Neural progenitor cell (in vitro differentiated cells): Measurements from ENCODE around the gene OR10H5. TPM values are rescaled to one million over a fixed set of nuclear protein-coding genes. Genes with fewer than 3 reads are reported as not detected.
"Not testable (repeated sequence)": the region's sequence is repeated elsewhere in the genome, so short reads cannot be mapped to it uniquely, and the experiment has no call there.

Experiments
- DNase-seq: peaks from one replicate; pipeline ENCODE4 v3.0.0-alpha.2; 2016; ENCODE audit warnings: low spot score
- H2AFZ ChIP-seq: fragments of 200-600 bp; sonication (generic); replicated peaks from 2 replicates; pipeline ENCODE4 v1.6.1; 2016; ENCODE audit warnings: antibody characterized with exemption
- H3F3A ChIP-seq: fragments of 200-600 bp; sonication (generic); 2 replicates; pipeline ENCODE4 v1.6.1; 2016; ENCODE audit warnings: antibody characterized with exemption, low read depth
- H3K27ac ChIP-seq: fragments of 200-600 bp; sonication (generic); 2 replicates; pipeline ENCODE4 v1.5.1; 2016; ENCODE audit warnings: mild to moderate bottlenecking
- H3K27me3 ChIP-seq: fragments of 200-600 bp; sonication (generic); 2 replicates; pipeline ENCODE4 v1.6.1; 2016; ENCODE audit warnings: mild to moderate bottlenecking, moderate library complexity
- H3K36me3 ChIP-seq: fragments of 200-600 bp; sonication (generic); 2 replicates; pipeline ENCODE4 v1.5.1; 2016
- H3K4me1 ChIP-seq: fragments of 200-600 bp; sonication (generic); 2 replicates; pipeline ENCODE4 v1.6.1; 2016; ENCODE audit warnings: mixed run types
- H3K4me2 ChIP-seq: fragments of 200-600 bp; sonication (generic); 2 replicates; pipeline ENCODE4 v1.6.1; 2016
- H3K4me3 ChIP-seq: fragments of 200-600 bp; sonication (generic); 2 replicates; pipeline ENCODE4 v1.5.1; 2016
- H3K79me2 ChIP-seq: fragments of 200-600 bp; sonication (generic); 2 replicates; pipeline ENCODE4 v1.6.1; 2016; ENCODE audit warnings: low read depth
- H3K9ac ChIP-seq: fragments of 200-600 bp; sonication (generic); 2 replicates; pipeline ENCODE4 v1.6.1; 2016
- H3K9me3 ChIP-seq: fragments of 200-600 bp; sonication (generic); 2 replicates; pipeline ENCODE4 v1.5.1; 2016; ENCODE audit warnings: low read depth
- H4K20me1 ChIP-seq: fragments of 200-600 bp; sonication (generic); 2 replicates; pipeline ENCODE4 v1.6.1; 2016; ENCODE audit warnings: low read depth
- H3K27ac Mint-ChIP-seq: 3 replicates; pipeline ENCODE4 v1.8.0; 2021; ENCODE audit warnings: mixed read lengths
- H3K27me3 Mint-ChIP-seq: 2 replicates; pipeline ENCODE4 v1.8.0; 2022; ENCODE audit warnings: low read depth, mild to moderate bottlenecking, inconsistent platforms, moderate library complexity, mixed read lengths; ENCODE audit not compliant: insufficient read depth
- H3K36me3 Mint-ChIP-seq: 3 replicates; pipeline ENCODE4 v1.8.0; 2021; ENCODE audit warnings: mixed read lengths
- H3K4me1 Mint-ChIP-seq: 3 replicates; pipeline ENCODE4 v1.8.0; 2021; ENCODE audit warnings: mixed read lengths
- H3K4me3 Mint-ChIP-seq: 3 replicates; pipeline ENCODE4 v1.8.0; 2021; ENCODE audit warnings: mild to moderate bottlenecking, moderate library complexity, mixed read lengths
- H3K9me3 Mint-ChIP-seq: 3 replicates; pipeline ENCODE4 v1.8.0; 2020; ENCODE audit warnings: mixed read lengths
- CTCF ChIP-seq: fragments of 200-600 bp; sonication (generic); IDR thresholded peaks from 2 replicates; pipeline ENCODE4 v1.5.1; 2017; ENCODE audit warnings: antibody characterized with exemption, mild to moderate bottlenecking
- EZH2 ChIP-seq: fragments of 200-600 bp; sonication (generic); IDR thresholded peaks from 2 replicates; pipeline ENCODE4 v1.6.1; 2017; ENCODE audit warnings: antibody characterized with exemption, mild to moderate bottlenecking, moderate library complexity
- EZH2phosphoT487 ChIP-seq: fragments of 200-600 bp; sonication (generic); IDR thresholded peaks from 2 replicates; pipeline ENCODE4 v1.6.1; 2017; ENCODE audit warnings: antibody characterized with exemption
- total RNA-seq: library from RNA; depleted of rRNA; stranded (reverse); fragments of >200 nt; gene quantifications from 2 replicates; pipeline ENCODE4 v1.2.3, GENCODE V29; 2015; ENCODE audit warnings: low replicate concordance

Gene OR10H5
- total RNA-seq, 1 donor from 2014 or later, result not detected

- no peak overlapping the region for H3K9ac ChIP-seq
- H3K27me3 ChIP-seq, result no peaks in the 10 kb centered on the region
- no peaks in the 10 kb centered on the region for H3K4me1 ChIP-seq
- no peak overlapping the region for H3K4me3 ChIP-seq
- no peaks in the 10 kb centered on the region for H3F3A ChIP-seq
- Mint-ChIP-seq H3K36me3 (no peaks in the 10 kb centered on the region), H3K27me3 (no peaks in the 10 kb centered on the region), H3K4me3 (no peak overlapping the region), H3K27ac (no peak overlapping the region), H3K9me3 (peaks cover 12% of the 10 kb centered on the region), H3K4me1 (no peaks in the 10 kb centered on the region)
- no peak overlapping the region for H3K27ac ChIP-seq
- H3K36me3 ChIP-seq, result no peaks in the 10 kb centered on the region
- H3K9me3 ChIP-seq, result peaks cover 29% of the 10 kb centered on the region
- H2AFZ ChIP-seq, result no peak overlapping the region
- no peaks in the 10 kb centered on the region for H3K79me2 ChIP-seq
- no peak for DNase-seq
- TF ChIP-seq EZH2, result no peak
- no peak for TF ChIP-seq EZH2phosphoT487
- H4K20me1 ChIP-seq, result no peaks in the 10 kb centered on the region
- H3K4me2 ChIP-seq, result no peak overlapping the region
These were observed 39.2 kb upstream of the OR10H5 start for GRCh38 chr19:15748239-15748638.

- H3K27me3 ChIP-seq, result no peaks in the 10 kb centered on the region
- H3K4me2 ChIP-seq, result no peak overlapping the region
- H3K79me2 ChIP-seq, result no peaks in the 10 kb centered on the region
- peaks cover 59% of the 10 kb centered on the region for H3K9me3 ChIP-seq
- no peaks in the 10 kb centered on the region for H3K4me1 ChIP-seq
- H3K27me3 Mint-ChIP-seq, result no peaks in the 10 kb centered on the region
- no peaks in the 10 kb centered on the region for H3K36me3 Mint-ChIP-seq
- H4K20me1 ChIP-seq, result no peaks in the 10 kb centered on the region
- no peaks in the 10 kb centered on the region for H3F3A ChIP-seq
- H3K4me3 Mint-ChIP-seq, result no peak overlapping the region
- H3K9me3 Mint-ChIP-seq, result peaks cover 12% of the 10 kb centered on the region
- no peak overlapping the region for H3K27ac Mint-ChIP-seq
- no peaks in the 10 kb centered on the region for H3K4me1 Mint-ChIP-seq
- TF ChIP-seq EZH2phosphoT487, result no peak
- no peak for TF ChIP-seq CTCF
- H3K9ac ChIP-seq, result no peak overlapping the region
- H3K4me3 ChIP-seq, result no peak overlapping the region
- no peaks in the 10 kb centered on the region for H3K36me3 ChIP-seq
- H3K27ac ChIP-seq, result no peak overlapping the region
- DNase-seq, result no peak
- no peak overlapping the region for H2AFZ ChIP-seq
These were observed 29.1 kb upstream of the OR10H5 start for GRCh38 chr19:15758379-15758778.

GRCh38 chr19:15759962-15760565, 27.4 kb upstream of the OR10H5 start:
- H3K27me3 Mint-ChIP-seq, result no peaks in the 10 kb centered on the region
- Histone ChIP-seq H3K9ac (no peak overlapping the region), H3K9me3 (peaks cover 55% of the 10 kb centered on the region), H2AFZ (no peak overlapping the region), H3F3A (no peaks in the 10 kb centered on the region), H3K27ac (no peak overlapping the region), H3K4me3 (no peak overlapping the region), H3K36me3 (no peaks in the 10 kb centered on the region), H3K4me1 (no peaks in the 10 kb centered on the region), H3K4me2 (no peak overlapping the region), H3K79me2 (no peaks in the 10 kb centered on the region), H4K20me1 (no peaks in the 10 kb centered on the region), H3K27me3 (no peaks in the 10 kb centered on the region)
- no peak for DNase-seq
- peaks cover 12% of the 10 kb centered on the region for H3K9me3 Mint-ChIP-seq
- H3K27ac Mint-ChIP-seq, result no peak overlapping the region
- H3K36me3 Mint-ChIP-seq, result no peaks in the 10 kb centered on the region
- H3K4me1 Mint-ChIP-seq, result no peaks in the 10 kb centered on the region
- TF ChIP-seq CTCF (no peak), EZH2phosphoT487 (no peak), EZH2 (no peak)
- H3K4me3 Mint-ChIP-seq, result no peak overlapping the region

GRCh38 chr19:15769586-15769985, 17.9 kb upstream of the OR10H5 start:
- H3K27me3 Mint-ChIP-seq, result peaks cover 6% of the 10 kb centered on the region
- no peak overlapping the region for H2AFZ ChIP-seq
- H3K4me3 Mint-ChIP-seq, result no peak overlapping the region
- H3K9ac ChIP-seq, result no peak overlapping the region
- no peak overlapping the region for H3K27ac ChIP-seq
- H3K4me2 ChIP-seq, result no peak overlapping the region
- H3K27ac Mint-ChIP-seq, result no peak overlapping the region
- no peak for DNase-seq
- H3K27me3 ChIP-seq, result no peaks in the 10 kb centered on the region
- no peaks in the 10 kb centered on the region for H3K79me2 ChIP-seq
- H4K20me1 ChIP-seq, result no peaks in the 10 kb centered on the region
- no peaks in the 10 kb centered on the region for H3K36me3 Mint-ChIP-seq
- no peak overlapping the region for H3K4me3 ChIP-seq
- TF ChIP-seq EZH2 (no peak), CTCF (no peak), EZH2phosphoT487 (no peak)
- no peaks in the 10 kb centered on the region for H3K4me1 Mint-ChIP-seq
- H3F3A ChIP-seq, result no peaks in the 10 kb centered on the region
- H3K9me3 Mint-ChIP-seq, result peaks cover 34% of the 10 kb centered on the region
- H3K9me3 ChIP-seq, result peaks cover 19% of the 10 kb centered on the region
- H3K36me3 ChIP-seq, result no peaks in the 10 kb centered on the region
- H3K4me1 ChIP-seq, result no peaks in the 10 kb centered on the region

GRCh38 chr19:15774159-15774558, 13.3 kb upstream of the OR10H5 start:
- H3K4me2 ChIP-seq, H3K4me1 Mint-ChIP-seq, H3K36me3 ChIP-seq, DNase-seq, H3K9ac ChIP-seq, H3K27ac Mint-ChIP-seq, H3F3A ChIP-seq, H4K20me1 ChIP-seq, H3K27ac ChIP-seq, H3K4me1 ChIP-seq, H3K4me3 Mint-ChIP-seq, H3K27me3 ChIP-seq, H3K9me3 ChIP-seq, H3K36me3 Mint-ChIP-seq, H3K79me2 ChIP-seq, H2AFZ ChIP-seq, H3K4me3 ChIP-seq: not testable (repeated sequence)
- Mint-ChIP-seq H3K27me3 (peaks cover 14% of the 10 kb centered on the region), H3K9me3 (peaks cover 55% of the 10 kb centered on the region)
